HepG2 (cell line): ENCODE data around the gene PTPRCAP. TPM values are rescaled to one million over a fixed set of nuclear protein-coding genes. Genes with fewer than 3 reads are reported as not detected.

ENCODE experiments used
- AKAP8 ChIP-seq: sonication (generic); formaldehyde crosslinking; IDR thresholded peaks from 2 replicates; pipeline ENCODE4 v1.5.1; 2020; ENCODE audit warnings: mild to moderate bottlenecking, missing genetic modification reagents
- ARNT ChIP-seq: fragments of 450-650 bp; IDR thresholded peaks from 2 replicates; pipeline ENCODE4 v1.6.1; 2017
- BORCS8-MEF2B ChIP-seq: sonication (generic); formaldehyde crosslinking; IDR thresholded peaks from 2 replicates; pipeline ENCODE4 v1.8.0; 2022; ENCODE audit warnings: mild to moderate bottlenecking, missing genetic modification reagents
- BRCA1 ChIP-seq: sonication (generic); formaldehyde crosslinking; IDR thresholded peaks from 2 replicates; pipeline ENCODE4 v1.4.0; 2020; ENCODE audit warnings: missing genetic modification reagents
- CENPT ChIP-seq: sonication (generic); formaldehyde crosslinking; IDR thresholded peaks from 2 replicates; pipeline ENCODE4 v1.8.0; 2022; ENCODE audit warnings: low read depth, mild to moderate bottlenecking, moderate library complexity, missing genetic modification reagents
- HNF4A ChIP-seq: sonication (generic); formaldehyde crosslinking; IDR thresholded peaks from 2 replicates; pipeline ENCODE4 v1.4.0; 2020; ENCODE audit warnings: missing genetic modification reagents
- PHF21A ChIP-seq: sonication (generic); formaldehyde crosslinking; IDR thresholded peaks from 2 replicates; pipeline ENCODE4 v1.5.0; 2020; ENCODE audit warnings: mild to moderate bottlenecking, missing genetic modification reagents
- RFXAP ChIP-seq: sonication (generic); formaldehyde crosslinking; IDR thresholded peaks from 2 replicates; pipeline ENCODE4 v1.4.0; 2020; ENCODE audit warnings: missing genetic modification reagents, borderline replicate concordance
- SIX1 ChIP-seq: sonication (generic); formaldehyde crosslinking; IDR thresholded peaks from 2 replicates; pipeline ENCODE4 v1.4.0; 2020; ENCODE audit warnings: missing genetic modification reagents, borderline replicate concordance
- XRCC5 ChIP-seq: fragments of 200-400 bp; formaldehyde crosslinking; optimal IDR thresholded peaks from 2 replicates; pipeline ENCODE3; 2017; ENCODE audit warnings: mild to moderate bottlenecking, low read length
- ZBTB42 ChIP-seq: sonication (generic); formaldehyde crosslinking; IDR thresholded peaks from 2 replicates; pipeline ENCODE4 v1.5.0; 2020; ENCODE audit warnings: mild to moderate bottlenecking, missing genetic modification reagents
- ZNF350 ChIP-seq: sonication (generic); formaldehyde crosslinking; IDR thresholded peaks from 2 replicates; pipeline ENCODE4 v1.4.0; 2020; ENCODE audit warnings: mild to moderate bottlenecking, low read depth, missing genetic modification reagents, borderline replicate concordance
- ZNF747 ChIP-seq: sonication (generic); formaldehyde crosslinking; IDR thresholded peaks from 2 replicates; pipeline ENCODE4 v1.8.1; 2023; ENCODE audit warnings: missing genetic modification reagents, mild to moderate bottlenecking, borderline replicate concordance
- polyA plus RNA-seq, 8 experiments: library from polyadenylated mRNA; depleted of rRNA in 3 of 8; stranded (reverse) in 7 of 8; unstranded in 1 of 8; fragments of >200 nt; fragmentation: Illumina TruSeq in 4 of 8; extraction: Trizol in 4 of 8; gene quantifications; 2 replicates each; pipeline versions ENCODE4 v1.2.1 to v1.2.3, GENCODE V29; 2011 to 2016; ENCODE audit warnings: low read depth in 4 of 8, missing spikeins in 1 of 8, mixed read lengths in 1 of 8; ENCODE audit not compliant: insufficient read depth in 1 of 8
- total RNA-seq, 5 experiments: library from RNA; depleted of rRNA; stranded (reverse); fragments of >200 nt; fragmentation: Illumina TruSeq; extraction: Trizol; gene quantifications; 2 replicates each; pipeline ENCODE4 v1.2.3, GENCODE V29; 2016; ENCODE audit warnings: low read depth in 1 of 5
- TF ChIP-seq, protein P1 (sequence below): sonication (generic); formaldehyde crosslinking; IDR thresholded peaks from 2 replicates; pipeline ENCODE4 v1.4.0; 2020; ENCODE audit warnings: mild to moderate bottlenecking, missing genetic modification reagents
- TF ChIP-seq, protein P2 (sequence below): sonication (generic); formaldehyde crosslinking; IDR thresholded peaks from 2 replicates; pipeline ENCODE4 v1.8.0; 2022; ENCODE audit warnings: missing genetic modification reagents, low read depth, mild to moderate bottlenecking, borderline replicate concordance
- TF ChIP-seq, protein P3 (sequence below): IDR thresholded peaks from 2 replicates; pipeline ENCODE4 v1.6.1; 2016; ENCODE audit warnings: missing compliant biosample characterization, missing genetic modification reagents, borderline replicate concordance
- TF ChIP-seq, protein P4 (sequence below): IDR thresholded peaks from 2 replicates; pipeline ENCODE4 v1.6.1; 2016; ENCODE audit warnings: missing genetic modification reagents, missing compliant biosample characterization
- TF ChIP-seq, protein P5 (sequence below): sonication (generic); formaldehyde crosslinking; IDR thresholded peaks from 2 replicates; pipeline ENCODE4 v1.5.1; 2020; ENCODE audit warnings: mild to moderate bottlenecking, moderate library complexity, missing genetic modification reagents
- TF ChIP-seq, protein P6 (sequence below): sonication (generic); formaldehyde crosslinking; IDR thresholded peaks from 2 replicates; pipeline ENCODE4 v1.4.0; 2020; ENCODE audit warnings: missing genetic modification reagents, borderline replicate concordance

PTPRCAP gene
- total and polyA plus RNA-seq, 2 of the 13 experiments (the other 11 are each of a cell fraction or from before 2014, with no cell fraction given): 0.60 to 0.70 TPM

DNA sequence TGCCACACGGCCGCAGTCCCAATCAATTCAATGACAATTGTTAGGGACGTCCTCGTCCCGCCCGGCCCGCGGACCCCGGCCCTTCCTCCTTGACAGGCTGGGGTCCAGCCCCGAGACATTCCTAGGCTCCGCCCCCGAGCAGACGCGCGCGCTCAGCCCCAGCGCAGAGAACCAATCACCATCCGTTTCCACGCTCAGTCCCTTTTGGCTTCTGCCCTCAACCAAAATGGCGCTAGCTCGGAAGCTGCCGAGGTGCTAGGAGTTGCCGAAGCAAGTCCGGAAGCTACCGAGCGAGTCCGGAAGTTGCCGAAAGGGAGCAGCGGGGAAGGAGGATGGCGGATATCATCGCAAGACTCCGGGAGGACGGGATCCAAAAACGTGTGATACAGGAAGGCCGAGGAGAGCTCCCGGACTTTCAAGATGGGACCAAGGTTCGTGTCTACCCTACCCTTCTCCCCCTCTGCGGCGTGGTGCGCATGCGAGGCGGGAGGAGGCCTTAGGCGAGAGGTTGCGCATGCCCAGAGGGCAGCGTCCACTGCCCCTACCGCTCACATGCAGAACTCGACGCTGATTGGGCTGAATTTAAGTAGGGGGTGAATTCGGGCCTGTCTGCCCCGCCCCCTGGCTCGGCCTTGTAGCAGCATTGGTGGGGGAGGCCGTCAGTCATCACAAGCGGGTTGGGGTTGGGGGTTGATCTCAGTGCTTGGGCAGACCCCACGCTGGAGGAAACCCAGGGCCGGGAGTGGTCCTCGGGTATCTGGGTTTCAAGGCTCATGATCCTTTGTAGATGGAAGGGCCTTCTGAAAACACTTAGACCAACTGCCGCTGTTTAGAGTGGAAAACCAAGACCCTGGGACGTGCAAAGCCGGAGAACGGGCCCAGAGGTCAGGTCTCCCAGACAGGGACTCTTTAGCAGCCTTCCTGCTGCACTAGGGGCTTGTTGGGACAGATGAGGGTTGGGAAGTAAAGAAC is 45.6 kb upstream of the PTPRCAP start, which contains the start of gene AIP (continued):
- peak; percentile 94; the same call in 1 of the 2 replicates for TF ChIP-seq BRCA1 (CRISPR knock-in tag)
- TF ChIP-seq, protein P1, sequence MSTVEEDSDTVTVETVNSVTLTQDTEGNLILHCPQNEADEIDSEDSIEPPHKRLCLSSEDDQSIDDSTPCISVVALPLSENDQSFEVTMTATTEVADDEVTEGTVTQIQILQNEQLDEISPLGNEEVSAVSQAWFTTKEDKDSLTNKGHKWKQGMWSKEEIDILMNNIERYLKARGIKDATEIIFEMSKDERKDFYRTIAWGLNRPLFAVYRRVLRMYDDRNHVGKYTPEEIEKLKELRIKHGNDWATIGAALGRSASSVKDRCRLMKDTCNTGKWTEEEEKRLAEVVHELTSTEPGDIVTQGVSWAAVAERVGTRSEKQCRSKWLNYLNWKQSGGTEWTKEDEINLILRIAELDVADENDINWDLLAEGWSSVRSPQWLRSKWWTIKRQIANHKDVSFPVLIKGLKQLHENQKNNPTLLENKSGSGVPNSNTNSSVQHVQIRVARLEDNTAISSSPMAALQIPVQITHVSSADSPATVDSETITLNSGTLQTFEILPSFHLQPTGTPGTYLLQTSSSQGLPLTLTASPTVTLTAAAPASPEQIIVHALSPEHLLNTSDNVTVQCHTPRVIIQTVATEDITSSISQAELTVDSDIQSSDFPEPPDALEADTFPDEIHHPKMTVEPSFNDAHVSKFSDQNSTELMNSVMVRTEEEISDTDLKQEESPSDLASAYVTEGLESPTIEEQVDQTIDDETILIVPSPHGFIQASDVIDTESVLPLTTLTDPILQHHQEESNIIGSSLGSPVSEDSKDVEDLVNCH (CRISPR knock-in tag): peak; percentile 88; the same call in 1 of the 2 replicates
- TF ChIP-seq, protein P2, sequence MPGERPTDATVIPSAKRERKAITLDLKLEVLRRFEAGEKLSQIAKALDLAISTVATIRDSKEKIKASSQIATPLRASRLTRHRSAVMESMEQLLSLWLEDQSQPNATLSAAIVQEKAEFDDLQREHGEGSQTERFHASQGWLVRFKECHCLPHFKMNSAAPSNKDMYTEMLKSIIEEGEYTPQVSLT (CRISPR knock-in tag): no peak; the same call in 1 of the 2 replicates
- TF ChIP-seq ARNT: no peak
- TF ChIP-seq RFXAP (CRISPR knock-in tag): peak; percentile 85
- TF ChIP-seq ZBTB42 (CRISPR knock-in tag): peak; percentile 88; the same call in 1 of the 2 replicates
- TF ChIP-seq, protein P3, sequence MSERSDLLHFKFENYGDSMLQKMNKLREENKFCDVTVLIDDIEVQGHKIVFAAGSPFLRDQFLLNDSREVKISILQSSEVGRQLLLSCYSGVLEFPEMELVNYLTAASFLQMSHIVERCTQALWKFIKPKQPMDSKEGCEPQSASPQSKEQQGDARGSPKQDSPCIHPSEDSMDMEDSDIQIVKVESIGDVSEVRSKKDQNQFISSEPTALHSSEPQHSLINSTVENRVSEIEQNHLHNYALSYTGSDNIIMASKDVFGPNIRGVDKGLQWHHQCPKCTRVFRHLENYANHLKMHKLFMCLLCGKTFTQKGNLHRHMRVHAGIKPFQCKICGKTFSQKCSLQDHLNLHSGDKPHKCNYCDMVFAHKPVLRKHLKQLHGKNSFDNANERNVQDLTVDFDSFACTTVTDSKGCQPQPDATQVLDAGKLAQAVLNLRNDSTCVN (CRISPR knock-in tag): peak; percentile 74
- TF ChIP-seq, protein P4, sequence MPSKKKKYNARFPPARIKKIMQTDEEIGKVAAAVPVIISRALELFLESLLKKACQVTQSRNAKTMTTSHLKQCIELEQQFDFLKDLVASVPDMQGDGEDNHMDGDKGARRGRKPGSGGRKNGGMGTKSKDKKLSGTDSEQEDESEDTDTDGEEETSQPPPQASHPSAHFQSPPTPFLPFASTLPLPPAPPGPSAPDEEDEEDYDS (CRISPR knock-in tag): peak; percentile 62
- peak; percentile 61 for TF ChIP-seq XRCC5
- TF ChIP-seq CENPT (CRISPR knock-in tag): peak; percentile 95
- peak; percentile 58; the same call in 1 of the 2 replicates for TF ChIP-seq HNF4A (CRISPR knock-in tag)
- TF ChIP-seq, protein P5, sequence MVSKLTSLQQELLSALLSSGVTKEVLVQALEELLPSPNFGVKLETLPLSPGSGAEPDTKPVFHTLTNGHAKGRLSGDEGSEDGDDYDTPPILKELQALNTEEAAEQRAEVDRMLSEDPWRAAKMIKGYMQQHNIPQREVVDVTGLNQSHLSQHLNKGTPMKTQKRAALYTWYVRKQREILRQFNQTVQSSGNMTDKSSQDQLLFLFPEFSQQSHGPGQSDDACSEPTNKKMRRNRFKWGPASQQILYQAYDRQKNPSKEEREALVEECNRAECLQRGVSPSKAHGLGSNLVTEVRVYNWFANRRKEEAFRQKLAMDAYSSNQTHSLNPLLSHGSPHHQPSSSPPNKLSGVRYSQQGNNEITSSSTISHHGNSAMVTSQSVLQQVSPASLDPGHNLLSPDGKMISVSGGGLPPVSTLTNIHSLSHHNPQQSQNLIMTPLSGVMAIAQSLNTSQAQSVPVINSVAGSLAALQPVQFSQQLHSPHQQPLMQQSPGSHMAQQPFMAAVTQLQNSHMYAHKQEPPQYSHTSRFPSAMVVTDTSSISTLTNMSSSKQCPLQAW (CRISPR knock-in tag): peak; percentile 93
- TF ChIP-seq SIX1 (CRISPR knock-in tag): no peak
- peak; percentile 84 for TF ChIP-seq AKAP8
- no peak for TF ChIP-seq PHF21A (CRISPR knock-in tag)
- TF ChIP-seq ZNF747 (CRISPR knock-in tag): peak; percentile 95
- TF ChIP-seq BORCS8-MEF2B (CRISPR knock-in tag): peak; percentile 100
- TF ChIP-seq, protein P6, sequence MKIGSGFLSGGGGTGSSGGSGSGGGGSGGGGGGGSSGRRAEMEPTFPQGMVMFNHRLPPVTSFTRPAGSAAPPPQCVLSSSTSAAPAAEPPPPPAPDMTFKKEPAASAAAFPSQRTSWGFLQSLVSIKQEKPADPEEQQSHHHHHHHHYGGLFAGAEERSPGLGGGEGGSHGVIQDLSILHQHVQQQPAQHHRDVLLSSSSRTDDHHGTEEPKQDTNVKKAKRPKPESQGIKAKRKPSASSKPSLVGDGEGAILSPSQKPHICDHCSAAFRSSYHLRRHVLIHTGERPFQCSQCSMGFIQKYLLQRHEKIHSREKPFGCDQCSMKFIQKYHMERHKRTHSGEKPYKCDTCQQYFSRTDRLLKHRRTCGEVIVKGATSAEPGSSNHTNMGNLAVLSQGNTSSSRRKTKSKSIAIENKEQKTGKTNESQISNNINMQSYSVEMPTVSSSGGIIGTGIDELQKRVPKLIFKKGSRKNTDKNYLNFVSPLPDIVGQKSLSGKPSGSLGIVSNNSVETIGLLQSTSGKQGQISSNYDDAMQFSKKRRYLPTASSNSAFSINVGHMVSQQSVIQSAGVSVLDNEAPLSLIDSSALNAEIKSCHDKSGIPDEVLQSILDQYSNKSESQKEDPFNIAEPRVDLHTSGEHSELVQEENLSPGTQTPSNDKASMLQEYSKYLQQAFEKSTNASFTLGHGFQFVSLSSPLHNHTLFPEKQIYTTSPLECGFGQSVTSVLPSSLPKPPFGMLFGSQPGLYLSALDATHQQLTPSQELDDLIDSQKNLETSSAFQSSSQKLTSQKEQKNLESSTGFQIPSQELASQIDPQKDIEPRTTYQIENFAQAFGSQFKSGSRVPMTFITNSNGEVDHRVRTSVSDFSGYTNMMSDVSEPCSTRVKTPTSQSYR (CRISPR knock-in tag): peak; percentile 64; the same call in 1 of the 2 replicates
- peak; percentile 93 for TF ChIP-seq ZNF350 (CRISPR knock-in tag)
